DND-41 (cell line): ENCODE results near the gene SLC25A19.
"Not testable (repeated sequence)": the region's sequence is repeated elsewhere in the genome, so short reads cannot be mapped to it uniquely, and the experiment has no call there.

ENCODE experiments used
- ATAC-seq: fragments of 200-7000 bp; cut with Tn5 transposase; 3 replicates; pipeline ENCODE4 v1.9.1; 2021; ENCODE audit warnings: low read depth; ENCODE audit not compliant: insufficient read depth
- DNase-seq: peaks from one replicate; pipeline ENCODE4 v3.0.0-alpha.2; 2020
- H2AFZ ChIP-seq: 2 replicates; pipeline ENCODE4 v1.6.0; 2012; ENCODE audit warnings: low read depth, low read length
- H3K27ac ChIP-seq: 2 replicates; pipeline ENCODE4 v1.5.1; 2012; ENCODE audit warnings: low read length, inconsistent platforms
- H3K27me3 ChIP-seq: fragments of 200-600 bp; sonication (generic); 2 replicates; pipeline ENCODE4 v1.6.0; 2012; ENCODE audit warnings: low read length, mild to moderate bottlenecking, inconsistent platforms; ENCODE audit not compliant: insufficient read depth, poor library complexity
- H3K36me3 ChIP-seq: 2 replicates; pipeline ENCODE4 v1.5.1; 2012; ENCODE audit warnings: low read length, inconsistent platforms; ENCODE audit not compliant: insufficient read depth
- H3K4me1 ChIP-seq: 2 replicates; pipeline ENCODE4 v1.5.1; 2012; ENCODE audit warnings: mild to moderate bottlenecking, low read length; ENCODE audit not compliant: insufficient read depth
- H3K4me2 ChIP-seq: 2 replicates; pipeline ENCODE4 v1.6.0; 2012; ENCODE audit warnings: mild to moderate bottlenecking, moderate library complexity, low read length, inconsistent platforms; ENCODE audit not compliant: insufficient read depth
- H3K4me3 ChIP-seq, 2 experiments: fragments of 200-600 bp in 1 of 2; shearing (Covaris generic) in 1 of 2; 2 replicates each; pipeline ENCODE4 v1.5.1; 2012 to 2016; ENCODE audit warnings: inconsistent platforms in 2 of 2, low read length in 2 of 2, mild to moderate bottlenecking in 2 of 2, low read depth in 1 of 2, moderate library complexity in 1 of 2
- H3K79me2 ChIP-seq: 2 replicates; pipeline ENCODE4 v1.6.0; 2012; ENCODE audit warnings: low read length, inconsistent platforms; ENCODE audit not compliant: insufficient read depth
- H3K9ac ChIP-seq: 2 replicates; pipeline ENCODE4 v1.6.0; 2012; ENCODE audit warnings: low read depth, mild to moderate bottlenecking, inconsistent platforms, low read length, moderate library complexity
- H3K9me3 ChIP-seq: 2 replicates; pipeline ENCODE4 v1.5.1; 2012; ENCODE audit warnings: low read length, moderate library complexity, mild to moderate bottlenecking, inconsistent platforms; ENCODE audit not compliant: insufficient read depth, severe bottlenecking
- H4K20me1 ChIP-seq: 2 replicates; pipeline ENCODE4 v1.6.0; 2012; ENCODE audit warnings: low read length; ENCODE audit not compliant: insufficient read depth
- EZH2 ChIP-seq: IDR thresholded peaks from 3 replicates; pipeline ENCODE4 v1.6.1; 2012; ENCODE audit warnings: borderline replicate concordance, low read depth, mild to moderate bottlenecking, moderate library complexity, low read length, inconsistent platforms; ENCODE audit not compliant: severe bottlenecking
- TF ChIP-seq, protein P1 (sequence below): IDR thresholded peaks from 2 replicates; pipeline ENCODE4 v1.5.1; 2012; ENCODE audit warnings: borderline replicate concordance, low read length, moderate library complexity, mild to moderate bottlenecking; ENCODE audit not compliant: poor library complexity, severe bottlenecking; ENCODE audit errors: extremely low read depth

SLC25A19 gene

DNA sequence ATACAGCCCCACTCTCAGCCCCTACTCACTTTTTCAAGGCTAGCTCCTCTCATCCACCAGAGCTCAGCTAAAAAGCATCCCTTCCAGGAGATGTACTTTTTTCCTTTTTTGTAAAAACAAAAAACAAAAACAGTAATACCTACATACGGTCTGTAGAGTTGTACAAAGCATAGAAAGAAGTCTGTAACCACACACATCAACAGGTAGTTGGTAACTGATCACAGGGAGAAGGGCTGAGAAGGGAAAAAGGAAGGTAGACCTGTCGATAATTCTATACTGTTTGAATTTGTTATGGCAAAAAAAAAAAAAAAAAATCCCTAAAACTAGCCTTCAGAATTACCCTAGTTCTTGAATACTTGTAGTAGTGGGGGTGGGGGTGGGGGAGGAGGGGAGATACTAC, 874 bp downstream of the SLC25A19 start:
- no peak overlapping the region for H2AFZ ChIP-seq
- H3K27ac ChIP-seq, result peak overlapping the region; percentile 62

DNA sequence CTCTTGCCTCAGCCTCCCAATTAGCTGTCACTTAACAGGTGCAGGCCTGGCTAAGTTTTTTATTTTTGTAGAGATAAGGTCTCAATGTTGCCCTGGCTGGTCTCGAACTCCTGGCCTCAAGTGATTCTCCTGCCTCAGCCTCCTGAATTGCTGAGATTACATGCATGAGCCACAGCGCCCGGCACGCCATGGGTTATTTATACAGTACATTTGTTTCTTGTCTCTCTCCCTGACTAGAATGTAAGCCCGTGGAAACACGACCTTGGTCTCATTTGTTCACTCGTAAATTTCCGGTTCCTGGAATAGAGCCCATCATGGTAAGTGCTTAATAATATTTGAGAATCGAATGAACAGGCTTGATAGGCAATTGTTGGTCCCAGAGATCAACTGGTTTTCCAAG, 2.0 kb downstream of the SLC25A19 start:
- no peak overlapping the region for H3K27ac ChIP-seq
- TF ChIP-seq, protein P1, sequence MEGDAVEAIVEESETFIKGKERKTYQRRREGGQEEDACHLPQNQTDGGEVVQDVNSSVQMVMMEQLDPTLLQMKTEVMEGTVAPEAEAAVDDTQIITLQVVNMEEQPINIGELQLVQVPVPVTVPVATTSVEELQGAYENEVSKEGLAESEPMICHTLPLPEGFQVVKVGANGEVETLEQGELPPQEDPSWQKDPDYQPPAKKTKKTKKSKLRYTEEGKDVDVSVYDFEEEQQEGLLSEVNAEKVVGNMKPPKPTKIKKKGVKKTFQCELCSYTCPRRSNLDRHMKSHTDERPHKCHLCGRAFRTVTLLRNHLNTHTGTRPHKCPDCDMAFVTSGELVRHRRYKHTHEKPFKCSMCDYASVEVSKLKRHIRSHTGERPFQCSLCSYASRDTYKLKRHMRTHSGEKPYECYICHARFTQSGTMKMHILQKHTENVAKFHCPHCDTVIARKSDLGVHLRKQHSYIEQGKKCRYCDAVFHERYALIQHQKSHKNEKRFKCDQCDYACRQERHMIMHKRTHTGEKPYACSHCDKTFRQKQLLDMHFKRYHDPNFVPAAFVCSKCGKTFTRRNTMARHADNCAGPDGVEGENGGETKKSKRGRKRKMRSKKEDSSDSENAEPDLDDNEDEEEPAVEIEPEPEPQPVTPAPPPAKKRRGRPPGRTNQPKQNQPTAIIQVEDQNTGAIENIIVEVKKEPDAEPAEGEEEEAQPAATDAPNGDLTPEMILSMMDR, result no peak
- TF ChIP-seq EZH2, result no peak
- DNase-seq (no peak), ATAC-seq (no peak)
- peaks cover 24% of the 10 kb centered on the region for H3K4me1 ChIP-seq
- peak overlapping the region; percentile 90; the same call in 1 of the 2 replicates for H3K4me2 ChIP-seq
- no peaks in the 10 kb centered on the region; the same call in 1 of the 2 replicates for H4K20me1 ChIP-seq
- no peaks in the 10 kb centered on the region for H3K9me3 ChIP-seq
- H3K27me3 ChIP-seq, result no peaks in the 10 kb centered on the region
- H3K79me2 ChIP-seq, result peaks cover 34% of the 10 kb centered on the region
- H2AFZ ChIP-seq, result no peak overlapping the region
- H3K36me3 ChIP-seq, result peaks cover 37% of the 10 kb centered on the region
- no peak overlapping the region for H3K4me3 ChIP-seq
- no peak overlapping the region for H3K9ac ChIP-seq

More for the DNA sequence above, 874 bp downstream of the SLC25A19 start:
- TF ChIP-seq, protein P1, result no peak
- TF ChIP-seq EZH2, result no peak
- Histone ChIP-seq H3K4me1 (peaks cover 24% of the 10 kb centered on the region), H3K79me2 (peaks cover 34% of the 10 kb centered on the region), H3K4me2 (peak overlapping the region; percentile 90), H3K9me3 (no peaks in the 10 kb centered on the region), H4K20me1 (no peaks in the 10 kb centered on the region; the same call in 1 of the 2 replicates), H3K36me3 (peaks cover 33% of the 10 kb centered on the region), H3K27me3 (no peaks in the 10 kb centered on the region), H3K4me3 (peak overlapping the region; percentile 67 to 88; a peak in 3 of 4 replicates), H3K9ac (peak overlapping the region; percentile 66)
- no peak for DNase-seq
- no peak for ATAC-seq

DNA sequence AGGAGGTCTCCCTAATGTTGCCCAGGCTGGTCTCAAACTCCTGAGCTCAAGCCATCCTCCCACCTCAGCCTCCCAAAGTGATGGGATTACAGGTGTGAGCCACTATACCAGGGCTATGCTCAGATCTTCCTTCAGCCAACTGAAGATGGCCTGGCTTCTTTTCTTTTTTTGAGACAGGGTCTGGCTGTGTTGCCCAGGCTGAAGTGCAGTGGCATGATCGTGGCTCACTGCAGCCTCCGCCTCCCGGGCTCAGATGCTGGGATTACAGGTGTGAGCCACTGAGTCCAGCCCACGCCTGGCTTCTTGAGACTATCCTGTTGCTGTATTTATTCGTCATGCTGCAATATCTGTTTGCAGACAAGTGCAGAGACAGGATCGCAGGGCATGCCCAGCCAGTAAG, 4.1 kb downstream of the SLC25A19 start:
- DNase-seq (no peak), ATAC-seq (no peak)
- no peak overlapping the region for H2AFZ ChIP-seq
- no peaks in the 10 kb centered on the region for H3K9me3 ChIP-seq
- H3K9ac ChIP-seq, result no peak overlapping the region
- no peaks in the 10 kb centered on the region; the same call in 1 of the 2 replicates for H4K20me1 ChIP-seq
- H3K4me2 ChIP-seq, result no peak overlapping the region
- TF ChIP-seq, protein P1, result no peak
- TF ChIP-seq EZH2, result no peak
- peaks cover 17% of the 10 kb centered on the region for H3K4me1 ChIP-seq
- H3K27me3 ChIP-seq, result no peaks in the 10 kb centered on the region
- H3K36me3 ChIP-seq, result peaks cover 48% of the 10 kb centered on the region
- H3K27ac ChIP-seq, result no peak overlapping the region
- no peak overlapping the region for H3K4me3 ChIP-seq
- H3K79me2 ChIP-seq, result peaks cover 34% of the 10 kb centered on the region

DNA sequence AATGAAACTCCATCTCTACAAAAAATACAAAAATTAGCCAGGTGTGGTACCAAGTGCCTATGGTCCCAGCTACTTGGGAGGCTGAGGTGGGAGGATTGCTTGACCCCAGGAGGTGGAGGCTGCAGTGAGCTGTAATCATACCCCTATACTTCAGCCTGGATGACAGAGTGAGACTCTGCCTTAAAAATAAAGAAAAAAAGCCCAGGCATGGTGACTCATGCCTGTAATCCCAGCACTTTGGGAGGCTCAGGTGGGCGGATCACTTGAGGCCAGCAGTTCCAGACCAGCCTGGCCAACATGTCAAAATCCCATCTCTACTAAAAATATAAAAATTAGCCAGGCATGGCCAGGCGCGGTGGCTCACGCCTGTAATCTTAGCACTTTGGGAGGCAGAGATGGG, 9.0 kb downstream of the SLC25A19 start:
- DNase-seq, H3K9me3 ChIP-seq, H3K4me3 ChIP-seq, ATAC-seq, H3K27ac ChIP-seq, H3K79me2 ChIP-seq, H3K27me3 ChIP-seq, H2AFZ ChIP-seq, H3K4me2 ChIP-seq, H3K9ac ChIP-seq, H3K4me1 ChIP-seq, H4K20me1 ChIP-seq: not testable (repeated sequence)
- peaks cover 51% of the 10 kb centered on the region for H3K36me3 ChIP-seq
